ENCODE data around the gene KLF16.

KLF16 gene

GRCh38 chr19:1837222-1837565 is 26.2 kb downstream of the KLF16 start:
- no peak overlapping the region for H3K18ac ChIP-seq (ENCODE audit: low read length)
- no peak overlapping the region for H2BK120ac ChIP-seq (ENCODE audit: low read depth, low read length)
- no peaks in the 10 kb centered on the region for H3K27me3 ChIP-seq (ENCODE audit: insufficient read depth, low read length, poor library complexity)
- no peak overlapping the region for H3K4me3 ChIP-seq (ENCODE audit: low read length)
- peaks cover 27% of the 10 kb centered on the region for H3K79me1 ChIP-seq (ENCODE audit: low read length)
- no peaks in the 10 kb centered on the region for H3K36me3 ChIP-seq (ENCODE audit: control insufficient read depth, insufficient read depth, low read length)
- no peak overlapping the region for H3K56ac ChIP-seq (ENCODE audit: low read length)
- H3K23ac ChIP-seq (ENCODE audit: low read length): no peak overlapping the region
- H3K4me2 ChIP-seq (ENCODE audit: low read length): no peak overlapping the region
- H2BK15ac ChIP-seq (replicated peaks; ENCODE audit: low read depth): no peak overlapping the region
- H3K27ac ChIP-seq (ENCODE audit: low read depth, low read length): no peak overlapping the region
- H3K9ac ChIP-seq (ENCODE audit: low read length): no peak overlapping the region
- WGBS (ENCODE audit: extremely low coverage, insufficient coverage, low lambda C conversion rate): no CpG with 5 or more reads among the region's 11 CpGs
- no peak overlapping the region for H4K5ac ChIP-seq (ENCODE audit: low read length)
- no peak overlapping the region for H4K8ac ChIP-seq (ENCODE audit: low read depth, low read length)
- H3K79me2 ChIP-seq (ENCODE audit: control insufficient read depth, insufficient read depth, low read length): peaks cover 38% of the 10 kb centered on the region
- H2BK5ac ChIP-seq (ENCODE audit: low read length): no peak overlapping the region
- no peaks in the 10 kb centered on the region for H3K4me1 ChIP-seq (ENCODE audit: control insufficient read depth, low read depth, low read length)
- DNase-seq: no peak
- H3K4ac ChIP-seq (ENCODE audit: low read depth, low read length): no peak overlapping the region
- no peak overlapping the region for H2AK5ac ChIP-seq (ENCODE audit: low read length)

GRCh38 chr19:1836458-1837221 is 26.7 kb downstream of the KLF16 start:
- Histone ChIP-seq H3K9ac (ENCODE audit: low read length) (no peak overlapping the region), H4K8ac (ENCODE audit: low read depth, low read length) (no peak overlapping the region), H3K4me2 (ENCODE audit: low read length) (no peak overlapping the region), H4K5ac (ENCODE audit: low read length) (no peak overlapping the region), H2BK15ac (replicated peaks; ENCODE audit: low read depth) (no peak overlapping the region), H3K79me2 (ENCODE audit: control insufficient read depth, insufficient read depth, low read length) (peaks cover 37% of the 10 kb centered on the region), H3K56ac (ENCODE audit: low read length) (no peak overlapping the region), H3K36me3 (ENCODE audit: control insufficient read depth, insufficient read depth, low read length) (no peaks in the 10 kb centered on the region), H3K18ac (ENCODE audit: low read length) (no peak overlapping the region), H3K4ac (ENCODE audit: low read depth, low read length) (no peak overlapping the region), H2BK5ac (ENCODE audit: low read length) (no peak overlapping the region), H2BK120ac (ENCODE audit: low read depth, low read length) (no peak overlapping the region), H3K27me3 (ENCODE audit: insufficient read depth, low read length, poor library complexity) (no peaks in the 10 kb centered on the region), H3K4me1 (ENCODE audit: control insufficient read depth, low read depth, low read length) (no peaks in the 10 kb centered on the region), H2AK5ac (ENCODE audit: low read length) (no peak overlapping the region), H3K23ac (ENCODE audit: low read length) (no peak overlapping the region), H3K79me1 (ENCODE audit: low read length) (peaks cover 31% of the 10 kb centered on the region), H3K27ac (ENCODE audit: low read depth, low read length) (no peak overlapping the region), H3K4me3 (ENCODE audit: low read length) (no peak overlapping the region)
- DNase-seq: no peak
- no CpG with 5 or more reads among the region's 31 CpGs for WGBS (ENCODE audit: extremely low coverage, insufficient coverage, low lambda C conversion rate)

GRCh38 chr19:1833540-1833939 is 29.8 kb downstream of the KLF16 start:
- Histone ChIP-seq H3K9ac (ENCODE audit: low read length) (no peak overlapping the region), H3K23ac (ENCODE audit: low read length) (no peak overlapping the region), H4K5ac (ENCODE audit: low read length) (no peak overlapping the region), H2BK15ac (replicated peaks; ENCODE audit: low read depth) (no peak overlapping the region), H3K4me1 (ENCODE audit: control insufficient read depth, low read depth, low read length) (no peaks in the 10 kb centered on the region), H3K4me3 (ENCODE audit: low read length) (no peak overlapping the region), H3K79me2 (ENCODE audit: control insufficient read depth, insufficient read depth, low read length) (peaks cover 18% of the 10 kb centered on the region), H3K36me3 (ENCODE audit: control insufficient read depth, insufficient read depth, low read length) (peaks cover 2% of the 10 kb centered on the region), H2BK120ac (ENCODE audit: low read depth, low read length) (no peak overlapping the region), H3K79me1 (ENCODE audit: low read length) (peaks cover 31% of the 10 kb centered on the region), H2BK5ac (ENCODE audit: low read length) (no peak overlapping the region), H3K27me3 (ENCODE audit: insufficient read depth, low read length, poor library complexity) (no peaks in the 10 kb centered on the region), H3K56ac (ENCODE audit: low read length) (no peak overlapping the region), H3K4ac (ENCODE audit: low read depth, low read length) (no peak overlapping the region), H2AK5ac (ENCODE audit: low read length) (no peak overlapping the region), H4K8ac (ENCODE audit: low read depth, low read length) (no peak overlapping the region), H3K4me2 (ENCODE audit: low read length) (no peak overlapping the region), H3K27ac (ENCODE audit: low read depth, low read length) (no peak overlapping the region), H3K18ac (ENCODE audit: low read length) (no peak overlapping the region)
- no peak for DNase-seq
- WGBS (ENCODE audit: extremely low coverage, insufficient coverage, low lambda C conversion rate): no CpG with 5 or more reads among the region's 15 CpGs

- WGBS (ENCODE audit: extremely low coverage, insufficient coverage, low lambda C conversion rate): no CpG with 5 or more reads among the region's 26 CpGs
- Histone ChIP-seq H3K4me2 (ENCODE audit: low read length) (no peak overlapping the region), H3K79me2 (ENCODE audit: control insufficient read depth, insufficient read depth, low read length) (peaks cover 15% of the 10 kb centered on the region), H2BK15ac (replicated peaks; ENCODE audit: low read depth) (no peak overlapping the region), H3K18ac (ENCODE audit: low read length) (no peak overlapping the region), H3K79me1 (ENCODE audit: low read length) (peaks cover 26% of the 10 kb centered on the region), H2BK5ac (ENCODE audit: low read length) (no peak overlapping the region), H3K4me1 (ENCODE audit: control insufficient read depth, low read depth, low read length) (no peaks in the 10 kb centered on the region), H3K56ac (ENCODE audit: low read length) (no peak overlapping the region), H4K5ac (ENCODE audit: low read length) (no peak overlapping the region), H4K8ac (ENCODE audit: low read depth, low read length) (no peak overlapping the region), H2AK5ac (ENCODE audit: low read length) (no peak overlapping the region), H3K27ac (ENCODE audit: low read depth, low read length) (no peak overlapping the region), H3K27me3 (ENCODE audit: insufficient read depth, low read length, poor library complexity) (no peaks in the 10 kb centered on the region), H3K36me3 (ENCODE audit: control insufficient read depth, insufficient read depth, low read length) (peaks cover 2% of the 10 kb centered on the region), H2BK120ac (ENCODE audit: low read depth, low read length) (no peak overlapping the region), H3K9ac (ENCODE audit: low read length) (no peak overlapping the region), H3K23ac (ENCODE audit: low read length) (no peak overlapping the region), H3K4ac (ENCODE audit: low read depth, low read length) (no peak overlapping the region), H3K4me3 (ENCODE audit: low read length) (no peak overlapping the region)
- DNase-seq: no peak
Measured at GRCh38 chr19:1832046-1832663, 31.2 kb downstream of the KLF16 start.

GRCh38 chr19:1830978-1831377 is 32.4 kb downstream of the KLF16 start:
- no peak overlapping the region for H3K27ac ChIP-seq (ENCODE audit: low read depth, low read length)
- no peak overlapping the region for H2BK5ac ChIP-seq (ENCODE audit: low read length)
- DNase-seq: no peak
- no peak overlapping the region for H3K18ac ChIP-seq (ENCODE audit: low read length)
- peaks cover 2% of the 10 kb centered on the region for H3K36me3 ChIP-seq (ENCODE audit: control insufficient read depth, insufficient read depth, low read length)
- no peaks in the 10 kb centered on the region for H3K27me3 ChIP-seq (ENCODE audit: insufficient read depth, low read length, poor library complexity)
- no peak overlapping the region for H3K4me3 ChIP-seq (ENCODE audit: low read length)
- no peak overlapping the region for H4K8ac ChIP-seq (ENCODE audit: low read depth, low read length)
- WGBS (ENCODE audit: extremely low coverage, insufficient coverage, low lambda C conversion rate): no CpG with 5 or more reads among the region's 11 CpGs
- H2AK5ac ChIP-seq (ENCODE audit: low read length): no peak overlapping the region
- no peak overlapping the region for H3K56ac ChIP-seq (ENCODE audit: low read length)
- H2BK120ac ChIP-seq (ENCODE audit: low read depth, low read length): no peak overlapping the region
- peaks cover 20% of the 10 kb centered on the region for H3K79me1 ChIP-seq (ENCODE audit: low read length)
- no peak overlapping the region for H3K9ac ChIP-seq (ENCODE audit: low read length)
- H3K4me1 ChIP-seq (ENCODE audit: control insufficient read depth, low read depth, low read length): no peaks in the 10 kb centered on the region
- H3K79me2 ChIP-seq (ENCODE audit: control insufficient read depth, insufficient read depth, low read length): peaks cover 9% of the 10 kb centered on the region
- no peak overlapping the region for H3K23ac ChIP-seq (ENCODE audit: low read length)
- H3K4me2 ChIP-seq (ENCODE audit: low read length): no peak overlapping the region
- no peak overlapping the region for H3K4ac ChIP-seq (ENCODE audit: low read depth, low read length)
- no peak overlapping the region for H2BK15ac ChIP-seq (replicated peaks; ENCODE audit: low read depth)
- no peak overlapping the region for H4K5ac ChIP-seq (ENCODE audit: low read length)
